NCI-H2029 (cell line): ENCODE results near the gene SEC11A.
"Not testable (repeated sequence)": the region's sequence is repeated elsewhere in the genome, so short reads cannot be mapped to it uniquely, and the experiment has no call there.

Experiments used
- DNase-seq: peaks from one replicate; lab custom pipeline; 2025; lab: John Stamatoyannopoulos, UW

Gene SEC11A

GRCh38 chr15:84737005-84737404 is 21.1 kb upstream of the SEC11A start:
- DNase-seq = no peak

GRCh38 chr15:84736375-84736774 is 20.4 kb upstream of the SEC11A start:
- no peak for DNase-seq

- DNase-seq = not testable (repeated sequence)
These were observed 19.6 kb upstream of the SEC11A start for GRCh38 chr15:84735480-84736061.

GRCh38 chr15:84734794-84735479 is 19.0 kb upstream of the SEC11A start:
- peak; percentile 34 for DNase-seq

- no peak for DNase-seq
These were observed 15.8 kb upstream of the SEC11A start for GRCh38 chr15:84731774-84732173.

GRCh38 chr15:84727429-84727828 is 11.5 kb upstream of the SEC11A start:
- DNase-seq = no peak

- no peak for DNase-seq
These were observed 9.1 kb upstream of the SEC11A start for GRCh38 chr15:84725001-84725491.

GRCh38 chr15:84722628-84723027 is 6.7 kb upstream of the SEC11A start:
- DNase-seq = no peak

GRCh38 chr15:84721371-84721770 is 5.4 kb upstream of the SEC11A start:
- DNase-seq = no peak

- DNase-seq = no peak
These were observed 401 bp downstream of the SEC11A start for GRCh38 chr15:84715441-84716035.

GRCh38 chr15:84714821-84715220 is 1.1 kb downstream of the SEC11A start:
- DNase-seq = no peak

- no peak for DNase-seq
These were observed 1.6 kb downstream of the SEC11A start for GRCh38 chr15:84714372-84714771.

- no peak for DNase-seq
These were observed 12.1 kb downstream of the SEC11A start for GRCh38 chr15:84703808-84704207.

- DNase-seq = no peak
These were observed 12.9 kb downstream of the SEC11A start for GRCh38 chr15:84702961-84703482.

- no peak for DNase-seq
These were observed 16.3 kb downstream of the SEC11A start for GRCh38 chr15:84699538-84700191.

- DNase-seq = no peak
These were observed 18.5 kb downstream of the SEC11A start for GRCh38 chr15:84697236-84697990.

GRCh38 chr15:84696757-84697156 is 19.2 kb downstream of the SEC11A start:
- no peak for DNase-seq

GRCh38 chr15:84690342-84690741 is 25.6 kb downstream of the SEC11A start:
- DNase-seq = no peak

- no peak for DNase-seq
These were observed 26.1 kb downstream of the SEC11A start for GRCh38 chr15:84689858-84690257.

- not testable (repeated sequence) for DNase-seq
These were observed 29.5 kb downstream of the SEC11A start for GRCh38 chr15:84686446-84686845.

- DNase-seq = no peak
These were observed 30.6 kb downstream of the SEC11A start for GRCh38 chr15:84685304-84685703.

GRCh38 chr15:84684092-84684491 is 31.8 kb downstream of the SEC11A start:
- DNase-seq = no peak
